ENCODE data around the gene KRTAP12-4. TPM values are rescaled to one million over a fixed set of nuclear protein-coding genes. Genes with fewer than 3 reads are reported as not detected.
"Not testable (repeated sequence)": the region's sequence is repeated elsewhere in the genome, so short reads cannot be mapped to it uniquely, and the experiment has no call there.

Gene KRTAP12-4
- total RNA-seq, 3 donors from 2014 or later, result not detected

GRCh38 chr21:44639331-44639655, 15.2 kb downstream of the KRTAP12-4 start:
- H3K27me3 ChIP-seq, result peaks cover 0 to 28% of the 10 kb centered on the region in 2 donors
- H3K9me3 ChIP-seq, result peaks cover 7 to 20% of the 10 kb centered on the region in 2 donors
- intact Hi-C loops (cut with DNase I; ENCODE audit: low total_unique reads), result loop anchor here (5.0 kb wide), 1 partner anchor 103 kb away; no protein-coding TSS in a partner anchor
- H3K4me3 ChIP-seq, result no peak overlapping the region
- H3K4me1 ChIP-seq, result no peaks in the 10 kb centered on the region
- TF ChIP-seq POLR2A (IDR thresholded peaks at IDR 0.05), result no peak
- no peak overlapping the region for H3K27ac ChIP-seq
- H3K36me3 ChIP-seq, result no peaks in the 10 kb centered on the region
- no peak for DNase-seq (ENCODE audit: low spot score in 2 of 2)

- H3K4me1 ChIP-seq; DNase-seq (ENCODE audit: low spot score in 2 of 2); H3K36me3 ChIP-seq; H3K4me3 ChIP-seq; H3K27ac ChIP-seq: not testable (repeated sequence)
- intact Hi-C loops (cut with DNase I; ENCODE audit: low total_unique reads), result loop anchor here (5.0 kb wide), 1 partner anchor 104 kb away; no protein-coding TSS in a partner anchor
- Histone ChIP-seq H3K9me3 (peaks cover 1 to 15% of the 10 kb centered on the region in 2 donors), H3K27me3 (peaks cover 0 to 28% of the 10 kb centered on the region in 2 donors)
Measured at GRCh38 chr21:44638506-44639330, 15.7 kb downstream of the KRTAP12-4 start.

- not testable (repeated sequence) for H3K4me1 ChIP-seq; DNase-seq (ENCODE audit: low spot score in 2 of 2); H3K27ac ChIP-seq; H3K4me3 ChIP-seq; H3K36me3 ChIP-seq
- peaks cover 0 to 28% of the 10 kb centered on the region in 2 donors for H3K27me3 ChIP-seq
- peaks cover 0 to 10% of the 10 kb centered on the region in 2 donors for H3K9me3 ChIP-seq
- intact Hi-C loops (cut with DNase I; ENCODE audit: low total_unique reads), result loop anchor here (5.0 kb wide), 1 partner anchor 104 kb away; no protein-coding TSS in a partner anchor
Measured at GRCh38 chr21:44637851-44638348, 16.6 kb downstream of the KRTAP12-4 start.

- Histone ChIP-seq H3K4me3 (no peak within 1 kb of the TSS), H3K36me3 (no peaks in the 10 kb centered on the region), H3K9me3 (peaks cover 5 to 16% of the 10 kb centered on the region in 2 donors), H3K4me1 (no peaks in the 10 kb centered on the region), H3K27ac (no peak within 1 kb of the TSS), H3K27me3 (peaks cover 0 to 28% of the 10 kb centered on the region in 2 donors)
- DNase-seq (ENCODE audit: low spot score in 2 of 2), result no peak
- intact Hi-C loops (cut with DNase I; ENCODE audit: low total_unique reads), result loop anchor here (5.0 kb wide), 1 partner anchor 105 kb away; no protein-coding TSS in a partner anchor
- TF ChIP-seq CTCF (IDR thresholded peaks at IDR 0.05) (no peak), POLR2AphosphoS5 (IDR thresholded peaks at IDR 0.05) (no peak), POLR2A (IDR thresholded peaks at IDR 0.05) (no peak)
Measured at GRCh38 chr21:44637018-44637850, 17.2 kb downstream of the KRTAP12-4 start, which contains the start of gene KRTAP10-10. Gene KRTAP10-10, plus strand, starts transcription at chr21:44637356. Its CDS starts 62 bp downstream, at chr21:44637418.

GRCh38 chr21:44636209-44637017, 18.0 kb downstream of the KRTAP12-4 start:
- Histone ChIP-seq H3K27me3 (peaks cover 0 to 25% of the 10 kb centered on the region in 2 donors), H3K27ac (no peak overlapping the region), H3K36me3 (no peaks in the 10 kb centered on the region), H3K9me3 (peaks cover 13 to 21% of the 10 kb centered on the region in 2 donors), H3K4me3 (no peak overlapping the region), H3K4me1 (no peaks in the 10 kb centered on the region)
- no peak for DNase-seq (ENCODE audit: low spot score in 2 of 2)
- TF ChIP-seq CTCF (IDR thresholded peaks at IDR 0.05) (no peak), POLR2AphosphoS5 (IDR thresholded peaks at IDR 0.05) (no peak), POLR2A (IDR thresholded peaks at IDR 0.05) (no peak)
- intact Hi-C loops (cut with DNase I; ENCODE audit: low total_unique reads), result loop anchor here (5.0 kb wide), 1 partner anchor 106 kb away; no protein-coding TSS in a partner anchor

- H3K27me3 ChIP-seq, result peaks cover 0 to 8% of the 10 kb centered on the region in 2 donors
- TF ChIP-seq POLR2AphosphoS5 (IDR thresholded peaks at IDR 0.05), result no peak
- no peak for TF ChIP-seq CTCF (IDR thresholded peaks at IDR 0.05)
- no peak overlapping the region for H3K27ac ChIP-seq
- DNase-seq (ENCODE audit: low spot score in 2 of 2), result no peak
- H3K4me1 ChIP-seq, result no peaks in the 10 kb centered on the region
- no peaks in the 10 kb centered on the region for H3K36me3 ChIP-seq
- peaks cover 29 to 30% of the 10 kb centered on the region in 2 donors for H3K9me3 ChIP-seq
- intact Hi-C loops (cut with DNase I; ENCODE audit: low total_unique reads), result no loop called here
- no peak overlapping the region for H3K4me3 ChIP-seq
Measured at GRCh38 chr21:44632067-44632466, 22.4 kb downstream of the KRTAP12-4 start.
